HFF-Myc (cell line): ENCODE results near the gene MMADHC.

Experiments used
- DNase-seq: peaks from one replicate; pipeline ENCODE4 v3.0.0-alpha.2; 2011; ENCODE audit warnings: low read depth; ENCODE audit errors: extremely low read depth
- H3K4me3 ChIP-seq: replicated peaks from 2 replicates; pipeline ENCODE4 v1.5.1; 2011; ENCODE audit warnings: low read depth, mild to moderate bottlenecking, control low read depth, low read length
- TF ChIP-seq, protein P1 (sequence below): IDR thresholded peaks from 2 replicates; pipeline ENCODE4 v1.5.1; 2012; ENCODE audit warnings: mild to moderate bottlenecking, low read depth, low read length, control low read depth; ENCODE audit errors: missing control alignments

Gene MMADHC

DNA sequence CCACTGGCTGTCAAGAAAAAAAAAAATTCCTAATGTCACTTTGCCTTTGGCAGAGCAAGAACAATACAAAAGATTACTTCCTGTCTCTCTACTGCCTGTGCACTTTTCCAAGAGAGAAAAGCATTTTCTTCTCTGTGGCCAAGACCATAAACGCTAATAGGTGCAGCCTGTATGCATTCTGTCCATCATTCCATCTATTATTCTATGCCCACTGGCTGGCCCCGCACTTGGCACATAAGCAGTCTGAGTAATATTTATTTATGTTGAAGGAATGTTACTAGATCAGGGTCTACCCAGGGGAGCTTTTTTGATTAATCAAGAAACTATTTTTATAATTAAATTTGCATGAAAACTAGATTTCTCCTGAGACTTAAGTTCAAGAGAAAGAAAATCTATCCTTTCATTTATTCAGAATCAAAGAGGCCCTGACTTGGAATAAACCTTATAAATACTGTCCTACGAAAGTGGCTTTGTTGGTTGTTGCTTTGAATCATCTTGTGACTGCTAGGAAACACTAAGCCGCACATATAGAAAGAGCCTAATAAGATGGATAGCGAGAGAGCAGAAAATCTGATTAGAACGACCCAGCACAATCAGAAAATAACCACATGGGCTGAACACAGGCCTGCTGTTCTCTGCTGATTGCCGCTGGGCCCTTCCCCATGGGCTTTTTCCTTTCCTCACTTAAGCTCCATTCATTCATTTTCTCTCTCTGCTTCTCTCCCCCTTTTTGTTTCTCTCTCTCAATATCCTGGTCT is 59.4 kb downstream of the MMADHC start:
- TF ChIP-seq, protein P1, sequence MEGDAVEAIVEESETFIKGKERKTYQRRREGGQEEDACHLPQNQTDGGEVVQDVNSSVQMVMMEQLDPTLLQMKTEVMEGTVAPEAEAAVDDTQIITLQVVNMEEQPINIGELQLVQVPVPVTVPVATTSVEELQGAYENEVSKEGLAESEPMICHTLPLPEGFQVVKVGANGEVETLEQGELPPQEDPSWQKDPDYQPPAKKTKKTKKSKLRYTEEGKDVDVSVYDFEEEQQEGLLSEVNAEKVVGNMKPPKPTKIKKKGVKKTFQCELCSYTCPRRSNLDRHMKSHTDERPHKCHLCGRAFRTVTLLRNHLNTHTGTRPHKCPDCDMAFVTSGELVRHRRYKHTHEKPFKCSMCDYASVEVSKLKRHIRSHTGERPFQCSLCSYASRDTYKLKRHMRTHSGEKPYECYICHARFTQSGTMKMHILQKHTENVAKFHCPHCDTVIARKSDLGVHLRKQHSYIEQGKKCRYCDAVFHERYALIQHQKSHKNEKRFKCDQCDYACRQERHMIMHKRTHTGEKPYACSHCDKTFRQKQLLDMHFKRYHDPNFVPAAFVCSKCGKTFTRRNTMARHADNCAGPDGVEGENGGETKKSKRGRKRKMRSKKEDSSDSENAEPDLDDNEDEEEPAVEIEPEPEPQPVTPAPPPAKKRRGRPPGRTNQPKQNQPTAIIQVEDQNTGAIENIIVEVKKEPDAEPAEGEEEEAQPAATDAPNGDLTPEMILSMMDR = no peak
- DNase-seq = no peak
- H3K4me3 ChIP-seq = no peak overlapping the region

GRCh38 chr2:149526689-149527088 is 60.9 kb downstream of the MMADHC start:
- DNase-seq = no peak
- no peak overlapping the region for H3K4me3 ChIP-seq
- TF ChIP-seq, protein P1 = no peak

DNA sequence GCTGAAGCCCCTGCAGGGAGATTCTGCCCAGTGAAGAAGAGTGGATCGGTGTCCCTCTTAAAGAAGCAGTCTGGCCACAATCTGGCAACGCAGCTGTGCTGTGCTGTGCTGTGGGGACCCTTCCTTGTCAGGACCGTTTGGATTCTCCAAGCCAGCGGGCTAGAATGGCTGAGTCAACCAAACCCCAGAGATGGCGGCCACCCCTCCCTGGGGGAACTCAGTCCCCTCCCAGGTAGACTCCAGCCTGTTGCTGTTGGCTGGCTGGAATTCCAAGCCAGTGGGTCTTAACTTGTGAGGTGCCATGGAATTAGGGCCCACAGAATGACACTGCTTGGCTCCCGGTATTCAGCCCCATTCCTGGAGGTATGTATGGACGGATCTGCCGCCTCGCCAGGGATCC is 62.3 kb downstream of the MMADHC start:
- TF ChIP-seq, protein P1 = no peak
- no peak overlapping the region for H3K4me3 ChIP-seq
- DNase-seq = no peak
